Fibroblast of mammary gland (primary cell): ENCODE data around the gene GATA3.

Experiments
- DNase-seq: peaks from one replicate; pipeline ENCODE4 v3.0.0-alpha.2; 2010; ENCODE audit warnings: low read depth
- H3K4me3 ChIP-seq: 2 replicates; pipeline ENCODE4 v1.5.1; 2011; ENCODE audit warnings: low read depth, mild to moderate bottlenecking, low read length, moderate library complexity; ENCODE audit not compliant: control insufficient read depth
- CTCF ChIP-seq: conservative IDR thresholded peaks from 2 replicates; pipeline ENCODE4 v1.5.1; 2011; ENCODE audit warnings: low read depth, low read length, inconsistent platforms; ENCODE audit not compliant: control insufficient read depth, insufficient read depth

The GATA3 gene

DNA sequence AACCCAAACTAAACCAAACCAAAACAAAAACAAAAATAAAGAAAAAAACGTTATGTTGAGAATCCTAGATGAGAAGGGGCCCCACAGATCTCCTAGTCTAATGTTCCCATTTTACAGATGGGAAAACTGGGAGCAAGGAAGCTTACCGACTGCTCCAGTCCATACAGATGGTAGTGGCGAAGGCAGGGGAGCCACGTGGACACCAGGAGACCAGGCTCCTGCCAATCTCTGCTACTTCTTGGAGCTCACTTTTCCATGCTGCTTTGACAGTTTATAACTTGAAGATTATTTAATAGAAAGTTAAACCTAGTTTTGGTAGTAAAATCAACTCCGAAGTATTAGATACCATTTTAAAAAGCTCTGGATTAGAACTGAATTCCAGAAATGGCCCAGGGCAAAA is 62.0 kb downstream of the GATA3 start:
- H3K4me3 ChIP-seq: no peak overlapping the region
- TF ChIP-seq CTCF: no peak
- DNase-seq: no peak

DNA sequence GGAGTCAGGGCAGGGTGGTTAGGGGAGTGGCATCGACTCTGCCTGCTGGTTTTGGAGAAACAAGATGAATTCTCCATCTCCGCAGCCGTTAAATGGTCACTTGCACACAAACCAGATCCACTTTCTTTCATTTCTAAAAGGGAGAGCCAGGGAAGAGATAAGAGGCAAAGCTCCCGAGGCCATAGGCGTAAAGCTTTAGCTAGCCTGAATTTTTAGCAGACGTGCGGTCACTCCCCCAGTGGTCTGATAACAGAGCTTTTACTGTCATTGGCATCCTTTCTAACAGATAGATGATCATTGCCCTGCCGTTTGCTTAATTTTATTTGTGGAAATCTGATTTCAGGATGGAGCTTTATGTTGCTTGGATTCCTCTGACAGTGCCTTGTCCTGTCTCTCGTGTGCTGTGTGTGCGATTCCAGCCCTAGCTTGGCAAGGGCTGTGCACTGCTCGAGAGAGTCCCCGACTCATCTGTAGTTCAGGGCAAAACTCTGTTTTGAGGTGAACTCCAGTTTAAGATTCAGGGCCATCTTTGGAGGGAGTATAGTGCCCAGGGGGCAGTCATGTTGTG is 62.5 kb downstream of the GATA3 start:
- no peak overlapping the region for H3K4me3 ChIP-seq
- DNase-seq: no peak
- no peak for TF ChIP-seq CTCF

DNA sequence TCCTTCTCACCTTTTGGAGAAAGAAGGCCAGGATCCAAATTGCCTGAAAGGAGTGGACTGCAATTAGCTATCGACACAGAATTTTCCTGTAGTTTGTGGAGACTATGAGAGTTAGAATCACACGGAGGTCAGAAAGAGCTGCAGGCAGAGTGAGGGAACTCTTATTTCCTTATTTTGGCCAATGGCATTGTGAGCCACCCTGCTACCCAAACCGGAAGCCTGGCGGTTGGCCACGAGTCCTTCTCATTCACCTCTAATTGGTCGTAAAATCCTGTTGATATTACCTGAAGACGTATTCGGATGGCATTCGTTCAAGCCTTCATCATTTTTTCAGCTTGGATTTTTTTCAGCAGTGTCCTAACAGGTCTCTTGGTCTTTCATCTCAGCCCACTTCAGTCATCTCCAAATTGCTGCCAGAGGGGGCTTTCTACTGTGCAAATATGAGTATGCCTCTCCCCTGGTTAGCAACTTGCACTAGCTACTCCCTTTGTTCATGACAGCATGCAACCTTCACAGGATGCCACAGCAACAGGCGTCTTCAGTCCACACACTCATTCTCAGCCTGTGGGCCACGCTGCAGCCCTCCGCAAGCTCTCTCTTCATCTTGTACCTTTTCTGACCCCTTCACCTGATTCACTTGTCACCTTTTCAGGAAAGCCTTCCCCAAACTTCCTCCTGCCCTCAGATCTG is 66.9 kb downstream of the GATA3 start:
- no peak for DNase-seq
- H3K4me3 ChIP-seq: no peak overlapping the region
- TF ChIP-seq CTCF: no peak

- DNase-seq: no peak
- TF ChIP-seq CTCF: no peak
- no peak overlapping the region for H3K4me3 ChIP-seq
Measured at GRCh38 chr10:8122611-8123369, 68.3 kb downstream of the GATA3 start.

GRCh38 chr10:8124436-8124835 is 69.9 kb downstream of the GATA3 start:
- H3K4me3 ChIP-seq: no peak overlapping the region
- no peak for DNase-seq
- TF ChIP-seq CTCF: no peak
